ENCODE measurements around the gene PMEPA1.

Gene PMEPA1

DNA sequence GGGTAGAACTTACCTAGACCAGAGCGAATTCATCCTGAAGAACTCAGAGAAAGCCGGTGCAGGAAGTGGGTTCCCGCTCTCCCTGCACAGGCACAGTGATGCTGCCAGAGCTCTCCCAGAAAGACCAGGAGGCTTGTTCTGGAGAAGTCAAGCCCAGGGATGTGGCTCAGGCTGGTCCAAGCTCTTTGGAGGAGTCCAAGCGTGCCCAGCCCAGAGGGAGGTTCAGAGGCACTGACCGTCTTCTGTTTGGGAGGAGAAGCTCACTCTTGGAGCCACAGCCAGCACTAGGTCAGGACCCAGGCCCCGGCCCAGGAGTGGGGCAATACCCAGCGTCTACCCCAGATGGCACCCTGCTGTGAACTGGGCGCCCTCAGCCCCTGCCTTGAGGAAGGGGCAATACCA lies 1.5 kb upstream of the PMEPA1 start:
- DNase-seq (ENCODE audit: low spot score): no peak

- DNase-seq (ENCODE audit: low spot score): no peak
Measured at GRCh38 chr20:57710841-57711240, 1.0 kb upstream of the PMEPA1 start.

DNA sequence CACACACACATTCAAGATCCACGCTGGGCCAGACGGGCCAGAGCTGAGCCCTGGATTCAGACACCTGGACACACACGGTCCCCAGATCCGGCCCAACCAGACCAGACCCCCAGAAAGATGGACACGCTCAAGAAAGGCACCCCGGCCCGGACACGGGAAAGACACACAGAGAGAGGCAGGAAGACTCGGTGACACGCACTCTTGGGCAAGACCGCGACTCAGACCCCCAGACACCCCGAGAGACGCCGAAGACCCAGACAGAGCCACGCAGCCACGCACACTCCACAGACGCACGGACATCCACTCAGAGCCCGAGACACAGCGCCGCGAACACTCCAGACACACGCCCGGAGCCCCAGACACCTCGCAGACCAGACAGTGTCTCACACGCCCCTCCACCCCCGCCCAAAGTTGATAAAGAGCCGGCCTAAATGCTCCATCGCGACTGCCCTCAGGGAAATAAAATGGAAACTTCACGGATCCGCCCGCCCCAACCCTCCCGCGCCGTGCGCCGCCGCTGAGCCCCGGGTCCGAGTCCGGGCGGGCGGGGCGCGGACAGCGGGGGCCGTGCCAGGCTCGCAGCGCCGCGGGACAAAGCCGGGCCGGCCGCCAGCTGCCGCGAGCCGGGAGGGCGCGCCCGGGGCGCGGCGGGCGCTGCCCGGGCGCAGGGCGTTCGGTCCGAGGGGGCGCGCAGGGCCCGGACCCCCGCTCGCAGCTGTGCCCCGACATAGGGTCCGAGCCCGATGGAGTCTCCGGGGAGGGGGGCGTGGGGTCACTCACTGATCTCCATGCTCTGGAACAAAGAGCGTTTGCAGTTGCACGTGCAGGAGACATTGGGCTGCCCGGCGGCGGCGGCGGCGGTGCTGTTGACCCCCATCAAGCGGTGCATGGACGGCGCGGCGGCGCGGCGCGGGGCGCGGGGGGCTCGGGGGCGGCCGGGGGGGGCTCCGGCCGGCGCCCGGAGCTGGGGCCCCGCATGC lies 831 bp downstream of the PMEPA1 start:
- no peak for DNase-seq (ENCODE audit: low spot score)

DNA sequence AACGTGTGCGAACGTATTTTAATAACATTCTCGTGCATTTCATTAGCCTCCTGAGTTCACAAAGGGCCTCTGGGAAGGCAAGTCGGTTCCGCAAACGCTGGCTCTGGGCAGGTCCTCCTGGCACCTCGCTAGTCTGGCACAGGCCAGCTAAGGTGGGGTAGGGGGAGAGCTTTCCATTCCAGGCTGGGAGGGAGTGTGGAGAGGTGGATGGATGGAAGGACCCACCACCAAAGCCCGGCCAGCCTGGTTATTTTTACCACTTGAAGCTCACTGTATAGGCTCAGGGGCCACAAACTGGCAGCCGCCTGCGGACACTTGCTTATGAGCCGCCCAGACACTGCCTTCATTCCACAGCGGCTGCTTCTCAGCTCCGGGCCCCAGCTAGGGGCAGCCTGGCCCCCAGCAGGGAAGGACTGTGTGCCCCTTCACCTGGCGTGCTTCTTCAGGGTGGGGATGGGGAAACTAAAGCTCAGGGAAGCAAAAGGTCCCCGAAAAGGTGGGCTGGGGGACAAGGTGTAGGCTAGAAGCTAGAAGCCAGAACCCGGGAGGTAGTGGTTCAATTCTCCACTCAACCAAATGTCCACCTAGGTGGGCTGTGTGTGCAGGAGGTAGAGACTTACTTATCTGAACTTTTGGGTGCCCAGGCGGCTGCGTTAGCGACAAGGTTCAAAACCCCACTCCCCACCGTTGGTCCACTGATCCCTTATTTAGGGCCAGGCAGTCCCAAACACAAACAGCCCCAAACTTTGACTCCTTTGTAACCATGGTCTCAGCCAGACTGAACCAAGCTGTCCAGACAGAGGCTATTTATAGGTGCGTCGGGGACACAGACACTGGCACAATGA lies 1.7 kb downstream of the PMEPA1 start:
- no peak for DNase-seq (ENCODE audit: low spot score)

GRCh38 chr20:57707320-57707719 lies 2.5 kb downstream of the PMEPA1 start:
- no peak for DNase-seq (ENCODE audit: low spot score)

DNA sequence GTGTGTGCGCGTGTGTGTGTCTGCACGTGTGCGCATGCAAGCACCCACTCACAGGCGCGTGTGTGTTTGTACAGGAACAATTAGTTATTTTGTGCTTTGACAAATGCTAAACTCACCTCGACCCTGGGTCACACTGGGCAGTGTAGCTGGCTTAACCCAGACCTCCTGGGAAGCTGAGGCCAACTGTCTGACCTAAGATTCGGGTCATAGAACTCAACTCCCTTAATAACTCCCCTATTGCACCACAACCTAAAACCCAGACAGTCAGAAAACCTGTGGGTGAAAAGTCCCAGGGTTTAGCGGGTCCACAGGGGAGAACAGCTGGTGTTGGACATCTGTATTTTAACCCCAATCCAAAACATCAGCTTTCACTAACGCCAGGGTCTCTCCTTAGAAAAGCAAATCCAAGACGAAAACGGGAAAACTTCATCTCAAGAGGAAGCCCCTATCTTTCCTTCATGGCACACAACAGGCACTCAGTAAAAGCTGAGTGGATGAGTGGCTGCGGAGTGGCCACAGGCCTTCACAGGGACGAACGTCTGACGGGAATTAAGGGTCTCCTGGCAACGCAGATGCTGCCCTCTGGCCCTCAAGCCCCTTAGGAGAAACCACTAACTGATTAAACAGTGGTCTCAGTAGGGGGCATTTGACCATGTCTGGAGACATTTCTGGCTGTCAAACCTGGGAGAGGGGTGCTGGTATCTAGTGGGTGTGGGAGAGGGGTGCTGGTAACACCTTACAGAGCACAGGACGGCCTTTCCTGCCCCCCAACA lies 4.5 kb downstream of the PMEPA1 start:
- DNase-seq (ENCODE audit: low spot score): no peak

- DNase-seq (ENCODE audit: low spot score): no peak
Measured at GRCh38 chr20:57704245-57704644, 5.6 kb downstream of the PMEPA1 start.

DNA sequence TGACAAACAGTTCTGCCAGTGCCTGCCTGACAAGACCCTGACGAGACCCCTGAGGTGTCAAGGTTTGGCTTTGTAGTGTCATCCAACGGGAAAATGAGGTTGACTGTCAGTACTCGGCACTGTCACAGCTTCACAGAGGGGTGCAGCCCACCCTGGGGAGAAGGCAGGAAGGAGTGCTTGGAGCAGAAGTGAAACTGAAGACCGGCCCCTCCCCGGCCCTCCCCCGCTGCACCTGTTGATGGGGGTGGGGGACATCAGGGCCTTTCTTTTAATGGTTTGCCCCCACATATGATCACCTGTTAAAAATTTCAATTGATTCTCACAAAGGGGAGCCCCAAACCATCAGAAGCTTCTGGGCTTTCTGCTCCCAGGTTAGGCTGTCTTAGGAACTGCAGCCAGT lies 6.8 kb downstream of the PMEPA1 start:
- no peak for DNase-seq (ENCODE audit: low spot score)

GRCh38 chr20:57702521-57702920 lies 7.3 kb downstream of the PMEPA1 start:
- no peak for DNase-seq (ENCODE audit: low spot score)

DNA sequence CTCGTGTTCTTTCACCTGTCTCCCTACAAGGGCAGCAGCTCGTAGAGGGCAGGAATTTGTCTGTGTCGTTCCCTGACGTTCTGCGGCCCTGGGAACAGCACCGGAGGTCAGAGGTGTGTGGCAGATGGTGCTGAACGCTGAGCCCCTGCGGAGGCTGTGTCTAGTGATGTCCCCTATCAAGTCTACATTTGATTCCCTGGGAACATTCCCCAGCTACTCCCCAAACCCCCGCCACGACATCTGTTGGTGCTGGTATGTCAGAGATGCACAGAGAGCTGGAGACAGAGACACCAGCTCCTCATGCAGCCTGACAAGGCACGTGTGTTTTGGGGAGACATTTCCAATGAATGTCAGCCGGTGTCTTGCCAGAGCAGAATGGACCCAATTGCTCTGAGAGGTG lies 7.7 kb downstream of the PMEPA1 start:
- DNase-seq (ENCODE audit: low spot score): no peak

DNA sequence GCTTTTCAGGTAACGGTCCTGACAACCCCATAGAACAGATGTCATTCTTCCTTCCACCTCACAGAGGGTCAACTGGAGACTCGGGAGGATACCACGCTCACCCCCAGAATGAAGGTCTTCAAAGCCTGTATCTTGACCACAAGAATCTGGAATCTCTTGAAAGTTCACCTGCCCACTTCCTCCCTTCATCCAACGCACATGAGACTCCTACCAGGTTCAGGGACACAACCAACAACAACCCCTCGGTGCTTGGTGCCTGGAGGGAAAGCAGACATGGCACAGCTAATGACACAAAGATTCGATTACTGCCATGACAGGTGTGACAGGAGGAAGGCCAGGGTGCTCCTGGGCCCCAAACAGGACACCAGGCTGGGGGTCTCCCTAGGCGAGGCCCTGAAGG lies 8.2 kb downstream of the PMEPA1 start:
- no peak for DNase-seq (ENCODE audit: low spot score)

DNA sequence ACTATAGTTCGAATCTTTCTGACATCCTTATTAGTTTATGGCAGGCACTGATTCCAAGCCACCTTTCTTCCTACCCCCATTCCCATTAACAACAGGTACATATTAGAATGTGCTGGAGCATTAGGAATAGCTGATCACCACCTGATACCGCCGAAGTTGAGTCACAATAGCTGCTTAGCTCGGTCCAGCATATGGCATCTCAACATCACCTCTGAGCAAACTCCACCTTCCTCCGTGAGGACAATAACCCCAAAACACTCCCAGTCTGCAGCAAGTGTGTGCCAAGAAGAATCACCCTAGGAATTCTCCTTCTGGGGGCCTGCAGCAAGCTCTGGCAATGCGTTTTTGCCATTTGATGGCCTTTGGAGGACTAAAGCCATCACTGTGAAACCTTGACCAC lies 8.7 kb downstream of the PMEPA1 start:
- no peak for DNase-seq (ENCODE audit: low spot score)

DNA sequence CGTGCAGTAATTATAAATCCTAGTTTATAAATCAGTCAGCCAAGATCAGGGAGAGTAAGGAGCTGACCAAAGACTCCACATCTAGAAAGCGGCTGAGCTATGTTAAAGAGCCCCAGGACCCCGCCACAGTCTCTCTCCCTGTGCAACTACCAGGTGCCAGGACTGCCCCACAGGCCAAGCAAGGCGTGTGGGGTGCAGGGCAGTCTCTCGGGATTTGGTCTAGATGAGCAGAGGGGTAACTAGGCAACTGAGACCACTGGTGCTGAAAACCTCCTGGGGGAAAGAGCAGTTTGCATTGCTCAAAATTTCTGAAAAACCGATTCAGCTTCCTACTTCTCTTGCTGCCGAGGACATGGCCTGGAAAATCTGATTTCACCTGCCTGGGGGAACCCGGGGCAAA lies 10.4 kb downstream of the PMEPA1 start:
- DNase-seq (ENCODE audit: low spot score): no peak

- no peak for DNase-seq (ENCODE audit: low spot score)
Measured at GRCh38 chr20:57698867-57699275, 10.9 kb downstream of the PMEPA1 start.

- no peak for DNase-seq (ENCODE audit: low spot score)
Measured at GRCh38 chr20:57698116-57698866, 11.5 kb downstream of the PMEPA1 start.

- no peak for DNase-seq (ENCODE audit: low spot score)
Measured at GRCh38 chr20:57697543-57697942, 12.3 kb downstream of the PMEPA1 start.

- DNase-seq (ENCODE audit: low spot score): no peak
Measured at GRCh38 chr20:57696401-57696961, 13.3 kb downstream of the PMEPA1 start.

GRCh38 chr20:57695940-57696339 lies 13.9 kb downstream of the PMEPA1 start:
- DNase-seq (ENCODE audit: low spot score): no peak

DNA sequence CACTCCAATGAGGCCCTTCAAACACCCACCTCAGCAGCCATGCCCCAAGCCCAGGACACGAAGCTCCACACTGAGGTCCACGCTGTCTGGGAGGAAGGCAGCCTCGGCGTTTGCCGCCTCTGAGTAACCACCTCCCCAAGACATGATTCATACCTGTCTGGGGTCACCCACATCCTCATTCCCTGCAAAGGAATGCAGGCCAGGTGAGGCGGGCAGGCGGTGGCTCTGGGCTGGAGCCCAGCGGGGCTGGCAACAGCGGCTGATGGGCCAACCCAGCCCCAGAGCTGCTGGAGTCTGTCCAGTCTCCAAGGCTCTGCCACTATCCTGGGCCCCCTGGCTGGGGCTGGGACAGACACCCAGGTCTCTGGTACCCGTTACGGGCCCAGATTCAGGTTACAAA lies 14.8 kb downstream of the PMEPA1 start:
- DNase-seq (ENCODE audit: low spot score): no peak

GRCh38 chr20:57694481-57694880 lies 15.3 kb downstream of the PMEPA1 start:
- no peak for DNase-seq (ENCODE audit: low spot score)

DNA sequence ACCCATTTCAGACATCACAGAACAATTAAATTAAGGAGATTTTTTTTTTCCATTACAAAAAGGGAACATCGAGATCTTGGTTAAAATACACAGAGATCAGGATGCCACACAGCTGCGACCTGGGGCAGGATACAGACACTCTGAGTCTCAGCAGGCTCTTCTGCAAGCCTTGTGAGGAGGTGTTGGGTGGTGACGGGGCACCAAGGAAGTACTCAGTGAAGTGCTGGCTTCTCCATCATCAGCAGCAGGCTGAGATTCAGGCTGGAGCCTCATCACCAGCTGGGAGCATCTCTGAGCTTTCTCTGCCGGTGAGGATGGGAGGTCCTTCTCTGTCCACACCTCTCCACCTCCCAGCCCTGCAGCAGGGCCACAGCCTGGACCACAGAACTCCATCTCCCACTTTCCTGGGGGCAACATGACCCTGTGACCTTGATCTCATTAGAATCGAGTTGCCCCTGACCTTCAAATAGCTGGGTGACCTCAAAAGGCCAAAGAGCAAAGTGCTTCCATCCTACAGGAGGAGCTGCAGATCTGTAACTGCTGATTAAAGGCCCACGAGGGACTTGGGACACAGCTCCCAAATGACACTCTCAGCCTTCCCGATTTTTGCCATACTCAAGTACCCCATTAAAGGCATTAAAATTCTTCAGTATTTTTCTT lies 16.0 kb downstream of the PMEPA1 start:
- no peak for DNase-seq (ENCODE audit: low spot score)
